ENCODE results near the gene UBTD1.

The UBTD1 gene

DNA sequence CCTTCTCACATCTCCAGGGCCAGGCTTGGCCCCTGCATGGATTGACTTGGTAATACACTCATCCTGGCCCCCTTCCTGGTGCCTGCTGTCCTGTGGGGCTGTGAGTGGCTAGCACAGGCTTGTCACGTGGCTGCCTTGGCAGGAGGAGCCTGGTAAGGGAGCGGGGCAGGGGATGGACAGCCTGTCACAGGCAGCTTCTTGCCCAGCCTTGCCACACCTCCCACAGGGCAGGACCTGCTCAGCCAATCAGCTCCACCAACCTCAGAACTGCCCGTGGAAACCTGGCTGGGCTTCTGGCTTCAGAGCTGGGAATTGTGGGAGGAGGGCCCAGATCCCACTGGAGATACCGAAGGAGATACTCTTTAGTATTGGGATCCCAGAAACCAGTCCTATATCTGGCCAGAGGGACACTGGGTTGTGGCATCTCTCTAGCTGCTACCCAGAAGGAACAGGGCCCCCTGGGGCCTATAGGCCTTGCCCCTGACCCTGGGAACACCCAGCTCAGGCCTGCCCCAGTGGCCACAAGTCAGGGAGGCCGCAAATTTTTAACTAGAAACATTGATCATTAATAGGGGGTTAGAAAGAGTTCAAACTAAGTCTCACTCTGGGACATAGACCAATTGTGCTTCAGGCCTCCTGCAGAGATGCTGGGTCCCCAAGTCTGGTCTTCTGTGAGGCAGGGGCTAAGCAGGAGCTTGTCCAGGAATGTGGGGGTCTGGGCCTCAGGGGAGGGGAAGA lies 85.5 kb downstream of the UBTD1 start, which contains the start of gene HOGA1:
TSS of gene HOGA1 (plus strand) at position 330 of the 738 bp plus-strand sequence. CDS start at position 645, 315 bp downstream.
- DNase-seq (ENCODE audit: low read depth in 2 of 2), result no peak

DNA sequence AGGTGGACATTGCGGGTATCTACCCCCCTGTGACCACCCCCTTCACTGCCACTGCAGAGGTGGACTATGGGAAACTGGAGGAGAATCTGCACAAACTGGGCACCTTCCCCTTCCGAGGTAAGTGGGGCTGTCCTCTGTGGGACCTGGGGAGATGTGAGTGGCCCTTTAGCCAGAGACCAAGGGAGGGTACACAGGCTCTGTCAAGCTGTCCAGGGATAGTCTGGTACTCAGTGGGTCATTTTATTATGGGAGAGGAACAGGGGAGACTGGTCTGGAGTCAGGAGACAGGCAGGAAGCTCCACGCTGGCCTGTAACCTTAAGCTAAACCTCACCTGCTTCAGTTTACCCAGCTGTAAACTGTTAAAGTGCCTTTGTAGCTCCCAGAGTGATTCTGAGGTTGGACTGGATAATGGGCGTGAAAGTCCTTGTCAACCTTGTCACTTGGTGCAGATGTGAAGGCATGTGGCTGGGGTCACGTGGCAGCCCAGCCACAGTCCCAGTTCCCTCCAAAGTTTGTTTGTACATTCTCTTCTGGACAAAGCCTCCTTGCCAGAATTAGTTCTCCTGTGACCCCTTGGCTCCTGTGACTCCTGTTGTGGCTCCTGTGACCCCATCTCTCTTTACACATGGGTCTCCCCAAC lies 86.2 kb downstream of the UBTD1 start:
- no peak for DNase-seq (ENCODE audit: low read depth in 2 of 2)

DNA sequence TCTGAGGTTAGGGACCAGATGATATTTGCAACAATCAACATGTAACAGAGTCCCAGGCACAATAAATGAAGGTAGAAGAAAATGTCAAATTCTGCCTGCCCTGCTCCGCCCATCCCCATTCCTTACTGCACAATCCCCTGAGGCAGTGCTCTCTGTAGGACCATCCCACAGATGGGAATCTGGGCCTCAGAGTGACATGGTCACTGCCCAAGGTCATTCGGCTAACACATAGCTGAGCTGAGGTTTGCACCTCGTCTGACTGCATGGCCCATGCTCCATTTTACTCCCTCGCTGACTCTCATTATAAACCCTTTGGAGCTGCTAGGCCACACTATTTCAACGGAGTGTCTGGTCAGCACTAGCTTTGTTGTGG lies 86.7 kb downstream of the UBTD1 start:
- no peak for DNase-seq (ENCODE audit: low read depth in 2 of 2)

DNA sequence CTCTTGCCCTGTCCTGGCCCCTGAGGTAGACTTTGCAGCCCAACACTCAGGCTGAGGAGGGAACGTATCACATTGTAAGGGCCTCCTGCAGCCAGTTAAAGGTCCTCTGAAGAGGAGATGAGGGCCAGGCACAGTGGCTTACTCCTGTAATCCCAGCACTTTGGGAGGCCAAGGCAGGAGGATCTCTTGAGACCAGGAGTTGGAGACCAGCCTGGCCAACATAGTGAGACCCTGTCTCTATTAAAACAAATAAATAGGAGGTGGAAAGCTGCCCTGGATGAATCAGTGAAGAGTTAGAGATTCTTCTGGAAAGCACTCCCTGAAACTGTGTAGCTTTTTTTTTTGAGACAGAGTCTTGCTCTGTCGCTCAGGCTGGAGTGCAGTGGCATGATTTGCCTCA lies 88.5 kb downstream of the UBTD1 start:
- no peak for DNase-seq (ENCODE audit: low read depth in 2 of 2)

DNA sequence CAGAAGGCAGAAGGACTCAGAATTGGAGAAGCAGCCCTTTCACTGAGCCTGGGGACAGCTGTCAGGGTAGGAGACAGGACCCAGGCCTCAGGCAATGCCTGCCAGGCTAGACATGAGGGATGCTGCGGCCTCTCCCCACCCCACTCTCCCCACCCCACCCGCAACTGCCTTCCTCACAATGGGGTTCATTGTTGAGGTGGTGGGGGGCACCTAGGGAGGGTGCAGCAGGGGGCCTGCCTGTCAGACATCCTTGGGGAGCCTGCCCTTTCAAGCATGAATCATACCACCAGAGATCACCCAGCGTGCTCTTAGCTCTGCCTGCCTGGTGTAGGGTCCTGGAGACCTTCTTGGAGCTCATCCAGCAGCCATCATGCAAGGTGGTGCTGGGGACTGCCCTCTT lies 90.8 kb downstream of the UBTD1 start, which contains the start of gene C10orf62:
TSS of gene C10orf62 (plus strand) at position 243 of the 400 bp plus-strand sequence. CDS start 177 bp downstream, outside the sequence.
- no peak for DNase-seq (ENCODE audit: low read depth in 2 of 2)

DNA sequence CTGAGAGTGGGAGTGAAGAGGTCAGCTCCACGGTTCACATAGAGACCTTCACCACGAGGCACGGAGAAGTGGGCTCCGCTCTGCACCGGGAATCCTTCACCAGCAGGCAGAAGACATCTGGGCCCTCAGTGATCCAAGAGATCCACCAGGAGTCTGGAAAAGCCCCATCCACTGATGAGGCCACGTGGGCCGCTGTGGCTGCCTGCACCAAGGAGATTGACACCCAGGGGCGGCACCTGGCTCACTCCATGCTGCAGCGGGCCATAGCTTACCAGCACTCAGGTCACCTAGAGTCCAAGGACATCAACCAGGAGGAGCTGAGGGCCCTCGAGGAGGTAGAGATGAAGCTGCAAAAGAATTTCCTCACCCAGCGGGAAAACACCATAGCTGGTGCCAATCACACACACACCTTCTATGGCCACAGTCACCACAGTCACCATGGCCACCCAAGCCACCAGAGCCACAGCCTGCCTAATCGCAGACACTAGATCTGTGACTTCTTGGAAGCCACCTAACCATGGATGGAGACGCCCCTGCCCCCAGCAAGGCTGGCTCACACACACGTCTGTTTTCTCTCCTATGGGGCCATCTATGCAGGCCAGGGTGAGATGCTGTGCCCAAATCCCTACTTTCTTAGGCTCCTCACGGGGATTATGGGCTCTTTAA lies 91.5 kb downstream of the UBTD1 start:
- DNase-seq (ENCODE audit: low read depth in 2 of 2), result no peak

DNA sequence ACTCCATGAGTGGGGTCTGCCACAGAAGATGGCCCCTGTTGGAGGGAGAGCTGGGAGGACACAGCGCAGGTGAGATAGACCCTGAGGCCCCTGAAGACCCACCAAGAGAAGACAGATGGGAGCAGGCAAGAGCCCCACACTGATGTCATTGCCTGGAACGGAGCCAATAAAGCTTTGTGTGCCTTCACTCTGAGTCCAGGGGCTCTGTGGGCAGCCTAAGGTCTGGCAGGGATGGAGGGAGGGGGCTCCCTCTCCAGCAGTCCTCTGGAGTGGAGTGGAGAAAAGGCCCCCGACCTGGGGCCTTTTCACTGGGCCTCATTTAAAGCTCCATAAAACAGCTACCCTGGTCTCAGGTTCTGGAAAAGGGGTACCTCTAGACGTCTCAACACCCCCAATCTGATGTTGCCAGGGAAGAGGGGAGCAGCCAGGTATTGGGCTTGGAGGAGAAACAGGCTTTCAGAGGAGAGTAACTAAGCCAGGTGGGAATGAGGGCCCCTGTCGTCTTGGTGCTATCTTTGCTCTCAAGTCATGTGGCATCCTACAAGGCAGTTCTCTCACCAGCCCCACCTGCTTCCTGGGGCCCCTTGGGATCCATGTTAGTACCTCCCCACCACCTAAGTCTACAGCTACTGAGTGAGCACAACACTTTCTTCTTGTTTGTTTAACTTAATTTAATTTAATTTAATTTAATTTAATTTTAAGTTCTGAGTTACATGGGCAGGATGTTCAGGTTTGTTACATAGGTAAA lies 92.2 kb downstream of the UBTD1 start:
- no peak for DNase-seq (ENCODE audit: low read depth in 2 of 2)

DNA sequence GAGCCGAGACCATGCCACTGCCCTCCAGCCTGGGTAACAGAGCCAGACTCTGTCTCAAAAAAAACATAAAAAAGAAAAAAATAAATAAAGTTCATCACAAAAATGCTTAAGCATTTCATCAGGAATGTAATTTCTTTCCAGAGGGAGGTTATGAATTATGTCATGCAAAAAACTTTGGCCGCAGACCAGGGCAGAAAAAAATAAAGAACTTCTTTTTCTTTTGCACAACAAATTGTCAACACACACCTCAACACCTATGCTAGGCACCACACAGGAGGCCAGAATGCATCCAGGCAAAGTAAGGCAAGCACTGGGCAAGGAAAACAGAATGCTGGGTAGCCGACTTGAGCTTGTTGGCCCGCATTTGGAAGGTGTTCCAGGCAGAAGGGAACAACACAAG lies 94.7 kb downstream of the UBTD1 start:
- DNase-seq (ENCODE audit: low read depth in 2 of 2), result no peak

DNA sequence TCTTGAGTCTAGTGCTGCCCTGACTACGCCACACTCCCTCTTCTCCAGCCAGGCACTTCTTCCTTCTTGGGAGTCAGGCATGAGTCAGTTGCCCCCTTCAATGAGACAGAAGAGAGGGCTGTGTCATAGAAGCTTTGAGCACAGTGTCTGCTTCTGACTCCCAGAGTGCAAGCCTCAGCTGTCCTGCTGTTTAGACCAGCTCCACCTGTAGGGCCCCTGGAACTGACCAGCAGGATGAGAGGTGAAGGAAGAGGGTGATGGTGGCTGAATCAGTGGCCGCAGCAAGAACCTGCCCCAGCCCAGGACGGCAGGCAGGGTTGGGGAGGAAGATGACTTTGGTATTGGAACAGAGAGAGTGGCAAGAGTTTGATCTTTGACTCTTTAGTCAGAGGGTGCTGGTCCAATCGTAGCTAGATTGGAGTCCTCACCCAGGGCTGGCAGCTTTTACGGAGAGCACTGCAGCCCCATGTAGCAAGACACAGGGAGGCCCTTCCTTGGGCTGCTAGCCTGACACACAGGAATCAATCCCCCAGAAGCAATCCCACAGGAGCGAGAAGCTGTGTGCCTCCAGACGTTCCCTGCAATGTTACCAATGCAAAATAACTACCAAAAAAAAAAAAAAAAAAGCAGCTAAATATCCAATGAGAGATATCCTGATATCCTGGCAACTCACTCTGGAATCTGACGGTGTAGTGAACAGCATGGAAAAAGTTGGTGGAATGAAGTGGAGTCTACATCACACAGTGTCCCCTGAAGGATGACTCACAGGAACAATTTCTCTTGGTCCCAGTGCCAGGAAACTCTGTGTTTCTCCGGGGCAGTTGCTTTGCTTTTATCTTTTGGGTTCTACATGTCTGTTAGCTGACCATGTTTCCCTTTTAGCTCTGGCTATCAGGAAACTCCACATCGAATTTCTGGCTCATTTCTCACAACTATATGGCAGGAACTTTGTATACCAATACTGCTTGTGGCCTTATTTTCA lies 97.7 kb downstream of the UBTD1 start:
- DNase-seq (ENCODE audit: low read depth in 2 of 2), result no peak

DNA sequence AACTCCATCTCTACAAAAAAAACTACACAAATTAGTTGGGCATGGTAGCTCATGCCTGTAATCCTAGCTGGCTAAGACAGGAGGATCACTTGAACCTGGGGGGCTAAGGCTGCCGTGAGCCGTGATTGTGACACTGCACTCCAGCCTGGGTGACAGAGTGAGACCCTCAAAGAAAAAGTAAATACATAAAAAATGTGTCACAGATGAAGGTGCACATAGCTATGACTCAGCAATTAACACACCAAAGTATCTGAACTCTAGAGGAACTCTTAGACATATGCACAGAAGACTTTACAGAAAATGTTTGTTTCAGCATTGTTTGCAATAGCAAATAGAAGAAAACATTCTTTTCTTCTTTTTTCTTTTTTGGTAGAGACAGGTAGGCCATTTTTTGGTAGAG lies 99.1 kb downstream of the UBTD1 start:
- no peak for DNase-seq (ENCODE audit: low read depth in 2 of 2)

DNA sequence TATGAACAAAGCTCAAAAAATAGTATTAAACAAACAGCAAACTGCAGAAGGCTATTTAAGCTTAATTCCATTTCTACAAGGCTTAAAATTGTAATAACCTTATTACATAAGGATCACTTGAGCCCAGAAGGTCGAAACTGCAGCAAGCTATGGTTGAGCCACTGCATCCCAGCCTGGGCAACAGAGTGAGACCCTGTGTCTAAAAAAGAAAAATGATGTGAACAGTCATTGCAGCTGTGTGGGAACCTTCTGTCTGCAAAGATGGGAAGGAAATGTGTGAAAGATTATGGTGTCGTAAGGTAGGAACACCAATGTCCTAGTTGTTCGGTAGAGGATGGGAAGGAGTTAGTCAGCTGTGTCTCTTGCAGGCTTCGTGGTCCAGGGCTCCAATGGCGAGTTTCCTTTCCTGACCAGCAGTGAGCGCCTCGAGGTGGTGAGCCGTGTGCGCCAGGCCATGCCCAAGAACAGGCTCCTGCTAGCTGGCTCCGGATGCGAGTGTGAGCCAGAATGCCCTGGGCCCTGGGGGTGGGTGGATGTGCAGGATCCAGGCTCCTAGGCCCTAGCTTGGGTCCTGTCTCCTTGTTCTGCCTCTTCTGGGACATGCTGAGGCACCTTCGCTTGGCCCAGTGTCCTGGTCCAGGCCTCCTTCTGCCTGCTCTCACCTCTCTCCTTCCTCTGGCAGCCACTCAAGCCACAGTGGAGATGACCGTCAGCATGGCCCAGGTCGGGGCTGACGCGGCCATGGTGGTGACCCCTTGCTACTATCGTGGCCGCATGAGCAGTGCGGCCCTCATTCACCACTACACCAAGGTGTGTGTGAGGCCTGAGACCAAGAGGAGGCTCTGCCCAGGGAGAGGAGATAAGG lies 99.9 kb downstream of the UBTD1 start:
- no peak for DNase-seq (ENCODE audit: low read depth in 2 of 2)

DNA sequence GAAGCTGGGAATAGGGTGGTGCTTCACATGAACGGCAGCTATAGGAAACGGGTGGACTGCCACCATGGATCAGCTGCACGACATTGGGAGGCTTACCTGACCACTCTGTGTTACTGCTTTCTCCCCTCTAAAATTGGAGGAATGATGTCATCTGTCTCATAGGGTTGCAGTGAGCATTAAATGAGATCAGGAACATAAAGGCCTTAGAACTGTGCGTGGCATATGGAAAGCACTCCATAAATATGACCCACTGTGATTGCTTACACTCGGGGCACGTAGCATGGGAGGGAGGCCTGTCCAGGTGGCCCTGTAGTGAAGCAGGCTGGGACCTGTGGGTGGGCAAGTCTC lies 100.5 kb downstream of the UBTD1 start:
- DNase-seq (ENCODE audit: low read depth in 2 of 2), result no peak

DNA sequence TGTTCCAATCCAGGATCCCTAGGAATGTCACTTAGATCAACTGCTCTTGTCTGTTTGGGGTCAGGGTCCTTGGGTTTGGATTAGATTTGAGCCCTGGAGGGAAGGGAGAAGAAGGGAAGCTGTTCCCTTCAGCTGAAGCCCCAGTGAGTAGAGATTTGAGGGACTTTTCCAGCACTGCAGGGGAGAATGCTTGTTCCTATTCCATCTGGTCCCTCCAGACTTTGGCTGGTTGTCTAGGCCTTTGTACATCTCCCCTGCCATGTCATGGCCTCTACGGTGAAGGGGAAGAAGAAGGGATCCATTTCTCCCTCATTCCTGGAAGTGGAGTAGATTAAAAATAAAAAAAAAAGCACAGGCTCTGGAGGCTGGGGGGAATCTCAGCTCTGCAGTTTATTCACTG lies 101.9 kb downstream of the UBTD1 start:
- no peak for DNase-seq (ENCODE audit: low read depth in 2 of 2)

DNA sequence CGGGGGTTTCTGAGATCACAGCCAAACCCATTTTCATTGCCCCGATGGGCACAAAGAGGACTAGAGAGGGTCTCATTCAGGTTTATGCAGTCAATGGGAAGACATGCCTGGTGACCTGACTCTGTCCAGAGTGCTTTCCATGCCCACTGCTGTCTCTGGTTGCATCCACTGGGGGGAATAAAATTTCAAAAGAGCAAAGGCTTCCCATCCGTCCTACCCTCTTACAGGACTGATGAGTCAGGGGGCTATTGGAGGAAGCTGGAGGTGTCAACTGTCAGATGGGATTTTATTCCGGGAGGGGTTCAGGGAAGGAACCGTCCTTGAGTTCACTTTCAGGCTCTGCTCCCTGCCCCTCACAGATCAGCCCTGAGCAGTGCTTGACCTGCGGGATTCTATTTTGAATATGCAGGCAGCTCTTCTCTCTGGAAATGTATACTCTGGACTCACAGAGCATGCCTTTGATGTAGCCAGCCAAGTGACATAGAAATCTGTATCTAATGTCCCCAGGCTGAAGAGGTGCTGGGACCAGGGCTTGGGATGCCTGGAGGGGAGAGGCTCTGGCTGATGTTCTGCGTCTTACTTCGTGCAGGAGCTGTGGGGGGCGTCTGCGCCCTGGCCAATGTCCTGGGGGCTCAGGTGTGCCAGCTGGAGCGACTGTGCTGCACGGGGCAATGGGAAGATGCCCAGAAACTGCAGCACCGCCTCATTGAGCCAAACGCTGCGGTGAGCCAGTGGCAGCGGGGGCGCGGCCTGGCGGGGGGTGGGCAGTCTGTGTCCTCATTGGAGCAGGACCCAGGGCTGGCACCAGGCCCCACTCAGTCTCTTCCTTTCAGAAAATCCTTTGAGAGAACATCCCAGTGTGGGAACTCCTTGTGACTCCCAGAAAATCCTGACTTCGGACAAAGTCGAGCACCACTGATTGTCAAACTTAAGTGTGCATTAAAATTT lies 102.8 kb downstream of the UBTD1 start:
- no peak for DNase-seq (ENCODE audit: low read depth in 2 of 2)

DNA sequence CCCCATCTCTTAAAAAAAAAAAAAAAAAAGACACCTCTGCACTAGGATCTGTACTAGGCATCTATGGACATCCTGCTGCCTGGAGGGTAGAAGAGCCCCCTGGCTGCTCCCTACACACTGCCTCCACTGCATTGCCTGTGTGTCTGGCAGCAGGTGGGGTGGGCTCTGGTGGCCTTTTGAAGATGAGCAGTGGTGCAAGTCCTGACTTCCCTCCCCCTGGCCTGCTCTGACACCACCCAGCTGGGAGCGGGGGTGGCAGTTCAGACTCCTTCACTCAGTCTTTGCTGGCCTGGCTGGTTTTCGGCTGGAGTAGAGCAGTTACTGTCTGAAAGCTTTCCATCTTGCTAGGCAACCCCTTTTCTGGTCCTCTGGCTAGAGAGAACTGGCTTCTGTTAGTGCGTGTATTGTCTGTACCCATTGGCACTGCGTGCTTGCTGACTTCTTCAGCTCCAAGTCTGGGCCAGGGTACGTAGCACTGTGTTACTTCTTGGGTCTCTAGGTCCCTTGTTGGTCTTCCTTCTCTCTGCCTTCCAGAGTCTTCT lies 108.4 kb downstream of the UBTD1 start:
- DNase-seq (ENCODE audit: low read depth in 2 of 2), result no peak

DNA sequence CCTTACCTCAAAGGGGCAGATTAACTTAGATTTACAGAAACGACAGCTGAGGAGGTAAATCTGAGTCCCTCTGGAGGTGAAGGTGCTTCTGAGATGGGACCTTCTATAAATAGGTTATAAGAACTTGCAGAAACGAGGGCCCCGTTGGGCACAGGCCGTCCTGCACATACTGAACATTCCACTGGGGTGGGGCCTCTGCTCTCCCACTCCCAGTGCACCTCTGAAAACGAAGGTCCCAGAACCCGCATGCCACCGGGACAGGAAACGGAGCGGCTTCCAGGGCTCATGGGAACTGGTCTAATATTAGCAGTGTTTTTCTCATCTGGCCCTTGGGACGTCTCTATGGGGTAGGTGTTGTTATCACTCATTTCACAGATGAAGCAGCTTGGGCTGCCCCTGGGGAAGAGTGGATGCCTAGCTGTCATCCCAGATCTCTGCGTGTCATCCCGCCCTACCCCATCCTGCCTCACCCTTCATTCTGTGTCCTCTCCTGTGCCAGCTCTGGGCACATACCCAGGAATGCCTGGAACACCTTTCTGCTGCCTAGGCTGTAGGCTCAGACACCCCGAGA lies 110.4 kb downstream of the UBTD1 start:
- no peak for DNase-seq (ENCODE audit: low read depth in 2 of 2)

DNA sequence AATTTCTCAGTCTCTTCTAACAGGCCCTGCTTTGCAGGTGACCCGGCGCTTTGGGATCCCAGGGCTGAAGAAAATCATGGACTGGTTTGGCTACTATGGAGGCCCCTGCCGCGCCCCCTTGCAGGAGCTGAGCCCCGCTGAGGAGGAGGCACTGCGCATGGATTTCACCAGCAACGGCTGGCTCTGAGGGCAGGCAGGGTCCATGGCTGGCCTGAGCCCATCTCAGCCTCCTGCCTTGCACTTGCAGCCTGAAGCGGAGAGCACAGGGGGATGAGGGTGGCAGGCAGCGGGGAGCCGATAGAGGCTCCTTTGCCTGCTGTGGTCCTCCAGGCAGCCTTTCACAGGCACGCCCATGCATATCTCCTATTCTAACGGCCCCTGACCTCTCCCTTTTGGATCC lies 112.7 kb downstream of the UBTD1 start:
- DNase-seq (ENCODE audit: low read depth in 2 of 2), result no peak

DNA sequence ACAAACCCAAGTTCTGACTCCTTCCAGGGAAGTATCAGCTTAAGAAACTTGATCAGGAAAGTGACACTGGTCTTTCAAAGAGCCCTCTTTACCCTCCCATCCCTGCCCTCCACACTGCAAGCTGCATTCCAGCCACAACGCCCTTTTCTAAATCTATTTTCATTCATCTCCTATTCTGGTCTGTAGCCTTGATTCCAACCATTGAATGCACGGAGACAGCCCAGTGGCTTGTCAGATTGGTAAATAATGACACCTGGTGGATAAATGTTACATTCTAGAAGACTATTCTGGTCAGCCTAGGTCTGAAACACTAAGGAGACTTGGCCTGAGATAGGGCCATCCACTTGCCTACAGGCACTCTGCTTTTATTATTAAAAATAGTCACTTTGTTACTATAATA lies 113.7 kb downstream of the UBTD1 start:
- no peak for DNase-seq (ENCODE audit: low read depth in 2 of 2)
